Smooth muscle cell (in vitro differentiated cells): Measurements from ENCODE around the gene SLC2A6. TPM values are rescaled to one million over a fixed set of nuclear protein-coding genes. Genes with fewer than 3 reads are reported as not detected.

ENCODE experiments used
- DNase-seq: peaks from one replicate; lab custom pipeline; 2025; ENCODE audit not compliant: unreplicated experiment; lab: John Stamatoyannopoulos, UW
- H2AFZ ChIP-seq: fragments of 200-600 bp; sonication (generic); 2 replicates; pipeline ENCODE4 v1.6.0; 2016; ENCODE audit warnings: antibody characterized with exemption, low read depth, mild to moderate bottlenecking
- H3F3A ChIP-seq: fragments of 200-600 bp; sonication (generic); 2 replicates; pipeline ENCODE4 v1.6.0; 2017; ENCODE audit warnings: antibody characterized with exemption, low read depth
- H3K27ac ChIP-seq: fragments of 200-600 bp; sonication (generic); 2 replicates; pipeline ENCODE4 v1.5.1; 2016; ENCODE audit warnings: low read depth, mild to moderate bottlenecking
- H3K27me3 ChIP-seq: fragments of 200-600 bp; sonication (generic); 2 replicates; pipeline ENCODE4 v1.6.1; 2016; ENCODE audit warnings: low read depth, mild to moderate bottlenecking
- H3K36me3 ChIP-seq: fragments of 200-600 bp; sonication (generic); 2 replicates; pipeline ENCODE4 v1.5.1; 2016; ENCODE audit warnings: low read depth
- H3K4me1 ChIP-seq: fragments of 200-600 bp; sonication (generic); 2 replicates; pipeline ENCODE4 v1.5.1; 2016; ENCODE audit warnings: low read depth
- H3K4me2 ChIP-seq: fragments of 200-600 bp; sonication (generic); 2 replicates; pipeline ENCODE4 v1.6.0; 2016; ENCODE audit warnings: mild to moderate bottlenecking
- H3K4me3 ChIP-seq: fragments of 200-600 bp; sonication (generic); 2 replicates; pipeline ENCODE4 v1.5.1; 2016; ENCODE audit warnings: mild to moderate bottlenecking
- H3K79me2 ChIP-seq: fragments of 200-600 bp; sonication (generic); 2 replicates; pipeline ENCODE4 v1.6.0; 2016; ENCODE audit warnings: low read depth, mild to moderate bottlenecking
- H3K9ac ChIP-seq: fragments of 200-600 bp; sonication (generic); 2 replicates; pipeline ENCODE4 v1.6.0; 2016; ENCODE audit warnings: low read depth
- H3K9me3 ChIP-seq: fragments of 200-600 bp; sonication (generic); replicated peaks from 2 replicates; pipeline ENCODE4 v1.5.1; 2016; ENCODE audit warnings: low read depth
- H4K20me1 ChIP-seq: fragments of 200-600 bp; sonication (generic); 2 replicates; pipeline ENCODE4 v1.6.0; 2016; ENCODE audit warnings: low read depth
- WGBS: methylation state at CpG from one replicate; pipeline ENCODE4 v1.1.7; 2016; ENCODE audit warnings: low lambda C conversion rate; 5-methylcytosine and 5-hydroxymethylcytosine counted together
- polyA plus RNA-seq: library from polyadenylated mRNA; unstranded; fragments of >200 nt; fragmentation: Nextera tagmentation; extraction: Ambion mirVana; gene quantifications from 2 replicates; pipeline ENCODE4 v1.2.1, GENCODE V29; 2016
- total RNA-seq: library from RNA; depleted of rRNA; stranded (reverse); fragments of >200 nt; gene quantifications from 2 replicates; pipeline ENCODE4 v1.2.3, GENCODE V29; 2014
- TF ChIP-seq, protein P1 (sequence below): fragments of 200-600 bp; sonication (generic); IDR thresholded peaks from 2 replicates; pipeline ENCODE4 v1.5.1; 2017; ENCODE audit warnings: borderline replicate concordance, mild to moderate bottlenecking, antibody characterized with exemption; ENCODE audit not compliant: insufficient read depth, poor library complexity, severe bottlenecking

SLC2A6 gene
- total and polyA plus RNA-seq, 2 experiments from 2014 or later = 13.8 to 21.0 TPM

DNA sequence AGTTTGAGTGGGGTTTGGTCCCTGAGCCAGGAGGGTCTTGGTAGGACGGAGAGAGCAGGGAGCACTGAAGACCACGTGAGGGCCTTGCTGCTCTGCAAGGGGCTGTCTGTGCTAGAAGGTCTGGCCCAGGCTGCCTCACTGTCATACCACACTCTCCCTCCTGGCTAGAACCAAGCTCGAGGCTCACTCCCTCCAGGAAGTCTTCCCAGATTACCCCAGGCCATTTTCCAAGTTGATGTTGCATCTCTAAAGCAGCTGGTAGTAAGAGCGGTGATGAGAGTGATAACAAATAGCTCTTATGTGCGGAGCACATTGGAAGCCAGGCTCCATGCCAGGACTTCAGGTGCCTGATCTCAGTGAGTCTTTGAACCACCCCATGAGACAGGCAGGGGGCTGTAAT, 39.3 kb upstream of the SLC2A6 start:
- WGBS = 87% methylated on average over 5 of the region's 5 CpGs
- Histone ChIP-seq H3K27me3 (no peaks in the 10 kb centered on the region), H3K9ac (no peak overlapping the region), H4K20me1 (no peaks in the 10 kb centered on the region), H3K36me3 (no peaks in the 10 kb centered on the region), H3K4me3 (no peak overlapping the region), H3F3A (no peaks in the 10 kb centered on the region), H3K27ac (no peak overlapping the region), H3K79me2 (no peaks in the 10 kb centered on the region), H3K4me2 (no peak overlapping the region), H3K4me1 (no peaks in the 10 kb centered on the region), H2AFZ (no peak overlapping the region), H3K9me3 (no peaks in the 10 kb centered on the region)
- no peak for DNase-seq
- TF ChIP-seq, protein P1, sequence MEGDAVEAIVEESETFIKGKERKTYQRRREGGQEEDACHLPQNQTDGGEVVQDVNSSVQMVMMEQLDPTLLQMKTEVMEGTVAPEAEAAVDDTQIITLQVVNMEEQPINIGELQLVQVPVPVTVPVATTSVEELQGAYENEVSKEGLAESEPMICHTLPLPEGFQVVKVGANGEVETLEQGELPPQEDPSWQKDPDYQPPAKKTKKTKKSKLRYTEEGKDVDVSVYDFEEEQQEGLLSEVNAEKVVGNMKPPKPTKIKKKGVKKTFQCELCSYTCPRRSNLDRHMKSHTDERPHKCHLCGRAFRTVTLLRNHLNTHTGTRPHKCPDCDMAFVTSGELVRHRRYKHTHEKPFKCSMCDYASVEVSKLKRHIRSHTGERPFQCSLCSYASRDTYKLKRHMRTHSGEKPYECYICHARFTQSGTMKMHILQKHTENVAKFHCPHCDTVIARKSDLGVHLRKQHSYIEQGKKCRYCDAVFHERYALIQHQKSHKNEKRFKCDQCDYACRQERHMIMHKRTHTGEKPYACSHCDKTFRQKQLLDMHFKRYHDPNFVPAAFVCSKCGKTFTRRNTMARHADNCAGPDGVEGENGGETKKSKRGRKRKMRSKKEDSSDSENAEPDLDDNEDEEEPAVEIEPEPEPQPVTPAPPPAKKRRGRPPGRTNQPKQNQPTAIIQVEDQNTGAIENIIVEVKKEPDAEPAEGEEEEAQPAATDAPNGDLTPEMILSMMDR = no peak

GRCh38 chr9:133517711-133518110, 38.8 kb upstream of the SLC2A6 start:
- Histone ChIP-seq H3K9ac (no peak overlapping the region), H3K79me2 (no peaks in the 10 kb centered on the region), H3K36me3 (no peaks in the 10 kb centered on the region), H3K27me3 (no peaks in the 10 kb centered on the region), H2AFZ (no peak overlapping the region), H3K4me1 (no peaks in the 10 kb centered on the region), H3K4me3 (no peak overlapping the region), H3K4me2 (no peak overlapping the region), H4K20me1 (no peaks in the 10 kb centered on the region), H3K9me3 (no peaks in the 10 kb centered on the region), H3K27ac (no peak overlapping the region), H3F3A (no peaks in the 10 kb centered on the region)
- 84% methylated on average over 8 of the region's 8 CpGs for WGBS
- no peak for DNase-seq
- TF ChIP-seq, protein P1 = no peak

- Histone ChIP-seq H4K20me1 (no peaks in the 10 kb centered on the region), H3K9ac (no peak overlapping the region), H3K36me3 (no peaks in the 10 kb centered on the region), H3K27ac (no peak overlapping the region), H3K79me2 (no peaks in the 10 kb centered on the region), H2AFZ (no peak overlapping the region), H3F3A (no peaks in the 10 kb centered on the region), H3K4me3 (no peak overlapping the region), H3K9me3 (no peaks in the 10 kb centered on the region), H3K27me3 (no peaks in the 10 kb centered on the region), H3K4me2 (no peak overlapping the region), H3K4me1 (no peaks in the 10 kb centered on the region)
- WGBS = 95% methylated on average over 9 of the region's 9 CpGs
- no peak for DNase-seq
- TF ChIP-seq, protein P1 = no peak
Measured at GRCh38 chr9:133516961-133517350, 38.1 kb upstream of the SLC2A6 start.

- H3K4me1 ChIP-seq = no peaks in the 10 kb centered on the region
- 89% methylated on average over 11 of the region's 11 CpGs for WGBS
- H4K20me1 ChIP-seq = no peaks in the 10 kb centered on the region
- no peak overlapping the region for H3K9ac ChIP-seq
- H3K4me2 ChIP-seq = no peak overlapping the region
- no peak overlapping the region for H3K27ac ChIP-seq
- no peaks in the 10 kb centered on the region for H3K9me3 ChIP-seq
- H3K79me2 ChIP-seq = no peaks in the 10 kb centered on the region
- no peak overlapping the region for H2AFZ ChIP-seq
- TF ChIP-seq, protein P1 = no peak
- no peak overlapping the region for H3K4me3 ChIP-seq
- H3K27me3 ChIP-seq = no peaks in the 10 kb centered on the region
- H3K36me3 ChIP-seq = no peaks in the 10 kb centered on the region
- H3F3A ChIP-seq = no peaks in the 10 kb centered on the region
- no peak for DNase-seq
Measured at GRCh38 chr9:133516256-133516960, 37.5 kb upstream of the SLC2A6 start.
